NCI-H345 treated with DMSO at 0.1 percent for 48 hours (cell line): ENCODE data around the gene SEMA6A.

Experiments used
- DNase-seq: peaks from one replicate; lab custom pipeline; 2025; ENCODE audit not compliant: unreplicated experiment; lab: John Stamatoyannopoulos, UW

Gene SEMA6A

GRCh38 chr5:116574367-116575325 is at the start of gene SEMA6A:
Gene SEMA6A (minus strand): TSS chr5:116574823. CDS start chr5:116504944, 69,879 bp downstream.
- peak; percentile 51 for DNase-seq

GRCh38 chr5:116622375-116623050 is 47.9 kb upstream of the SEMA6A start:
- DNase-seq, result no peak

- DNase-seq, result no peak
These were observed 47.0 kb upstream of the SEMA6A start for GRCh38 chr5:116621599-116621998.

- no peak for DNase-seq
These were observed 42.3 kb upstream of the SEMA6A start for GRCh38 chr5:116616876-116617275.

- no peak for DNase-seq
These were observed 39.9 kb upstream of the SEMA6A start for GRCh38 chr5:116614603-116614920.

GRCh38 chr5:116613445-116613844 is 38.8 kb upstream of the SEMA6A start:
- no peak for DNase-seq

- no peak for DNase-seq
These were observed 37.8 kb upstream of the SEMA6A start for GRCh38 chr5:116612431-116612830.

GRCh38 chr5:116605310-116606070 is 30.9 kb upstream of the SEMA6A start:
- no peak for DNase-seq

- DNase-seq, result no peak
These were observed 30.2 kb upstream of the SEMA6A start for GRCh38 chr5:116604805-116605204.

- no peak for DNase-seq
These were observed 26.3 kb upstream of the SEMA6A start for GRCh38 chr5:116600876-116601275.

GRCh38 chr5:116598911-116599310 is 24.3 kb upstream of the SEMA6A start:
- no peak for DNase-seq

- no peak for DNase-seq
These were observed 20.9 kb upstream of the SEMA6A start for GRCh38 chr5:116595498-116595897.

GRCh38 chr5:116593340-116593739 is 18.7 kb upstream of the SEMA6A start:
- no peak for DNase-seq

GRCh38 chr5:116585227-116585626 is 10.6 kb upstream of the SEMA6A start:
- DNase-seq, result no peak

GRCh38 chr5:116583862-116584222 is 9.2 kb upstream of the SEMA6A start:
- no peak for DNase-seq

- DNase-seq, result no peak
These were observed 8.7 kb upstream of the SEMA6A start for GRCh38 chr5:116583085-116583861.

- DNase-seq, result no peak
These were observed 7.3 kb upstream of the SEMA6A start for GRCh38 chr5:116581910-116582309.

GRCh38 chr5:116579144-116579543 is 4.5 kb upstream of the SEMA6A start:
- DNase-seq, result no peak

GRCh38 chr5:116578676-116579075 is 4.1 kb upstream of the SEMA6A start:
- DNase-seq, result no peak

- peak; percentile 7 for DNase-seq
These were observed 2.6 kb upstream of the SEMA6A start for GRCh38 chr5:116577064-116577788.
